Urinary bladder (tissue), 4 donors: ENCODE data around the gene MPZ. TPM values are rescaled to one million over a fixed set of nuclear protein-coding genes. Genes with fewer than 3 reads are reported as not detected.
"Not testable (repeated sequence)": the region's sequence is repeated elsewhere in the genome, so short reads cannot be mapped to it uniquely, and the experiment has no call there.

Experiments used
- DNase-seq: peaks from one replicate; pipeline ENCODE4 v3.0.0-alpha.2; 2015; ENCODE audit errors: extremely low spot score
- H3K27ac ChIP-seq: one replicate; pipeline ENCODE4 v1.5.1; 2013; ENCODE audit warnings: low read depth, mild to moderate bottlenecking, moderate library complexity
- H3K36me3 ChIP-seq: one replicate; pipeline ENCODE4 v1.6.1; 2013; ENCODE audit warnings: mild to moderate bottlenecking, moderate library complexity; ENCODE audit not compliant: insufficient read depth
- H3K4me1 ChIP-seq: one replicate; pipeline ENCODE4 v1.6.1; 2013; ENCODE audit warnings: mild to moderate bottlenecking, moderate library complexity; ENCODE audit not compliant: insufficient read depth
- H3K4me3 ChIP-seq: one replicate; pipeline ENCODE4 v1.5.1; 2013; ENCODE audit warnings: low read depth, low read length
- WGBS: extraction: QIAGEN DNeasy Blood & Tissue Kit; methylation state at CpG from one replicate; pipeline ENCODE4 v1.1.7; 2013; 5-methylcytosine and 5-hydroxymethylcytosine counted together
- polyA plus RNA-seq: library from polyadenylated mRNA; stranded (reverse); fragments of 200-250 nt; gene quantifications from one replicate; pipeline ENCODE4 v1.2.3, GENCODE V29; 2013
- total RNA-seq: library from RNA; depleted of rRNA; stranded (reverse); fragments of >200 nt; gene quantifications from one replicate; pipeline ENCODE4 v1.2.3, GENCODE V29; 2014
- donor health status: healthy with polysubstance abuse.
- donor health status: healthy.

MPZ gene
- total RNA-seq (27.1 TPM), polyA plus RNA-seq (10.2 TPM)

GRCh38 chr1:161309868-161310267 lies at the start of gene MPZ:
Gene MPZ (minus strand): TSS chr1:161309968. CDS start chr1:161309905, 63 bp downstream.
- Histone ChIP-seq H3K36me3 (no peaks in the 10 kb centered on the region), H3K27ac (no peak within 1 kb of the TSS), H3K4me3 (no peak within 1 kb of the TSS), H3K4me1 (peaks cover under 1% of the 10 kb centered on the region)
- 52% methylated on average over 2 of the region's 2 CpGs for WGBS
- DNase-seq = no peak

GRCh38 chr1:161359291-161359690 lies 49.5 kb upstream of the MPZ start:
- no peak overlapping the region for H3K27ac ChIP-seq
- no peak for DNase-seq

GRCh38 chr1:161357073-161357472 lies 47.3 kb upstream of the MPZ start:
- DNase-seq = no peak
- WGBS = 98% methylated on average over 8 of the region's 8 CpGs
- H3K4me3 ChIP-seq = no peak overlapping the region
- H3K36me3 ChIP-seq = no peaks in the 10 kb centered on the region
- H3K4me1 ChIP-seq = no peaks in the 10 kb centered on the region
- no peak overlapping the region for H3K27ac ChIP-seq

More at GRCh38 chr1:161359291-161359690, 49.5 kb upstream of the MPZ start:
- H3K4me1 ChIP-seq = no peaks in the 10 kb centered on the region
- H3K36me3 ChIP-seq = no peaks in the 10 kb centered on the region
- no peak overlapping the region for H3K4me3 ChIP-seq

GRCh38 chr1:161351482-161351881 lies 41.7 kb upstream of the MPZ start:
- Histone ChIP-seq H3K4me3 (no peak overlapping the region), H3K36me3 (no peaks in the 10 kb centered on the region), H3K27ac (no peak overlapping the region), H3K4me1 (no peaks in the 10 kb centered on the region)
- 59% methylated on average over 1 of the region's 1 CpG for WGBS
- no peak for DNase-seq

GRCh38 chr1:161350671-161351070 lies 40.9 kb upstream of the MPZ start:
- no peak for DNase-seq
- WGBS = 85% methylated on average over 1 of the region's 1 CpG
- H3K4me3 ChIP-seq = no peak overlapping the region
- H3K4me1 ChIP-seq = no peaks in the 10 kb centered on the region
- H3K27ac ChIP-seq = no peak overlapping the region
- H3K36me3 ChIP-seq = no peaks in the 10 kb centered on the region

GRCh38 chr1:161342821-161343220 lies 33.1 kb upstream of the MPZ start:
- WGBS = 92% methylated on average over 5 of the region's 5 CpGs
- DNase-seq = no peak
- H3K4me1 ChIP-seq = no peaks in the 10 kb centered on the region
- no peak overlapping the region for H3K27ac ChIP-seq
- H3K4me3 ChIP-seq = no peak overlapping the region
- H3K36me3 ChIP-seq = peaks cover 3% of the 10 kb centered on the region

- Histone ChIP-seq H3K4me1 (no peaks in the 10 kb centered on the region), H3K27ac (no peak overlapping the region), H3K4me3 (no peak overlapping the region), H3K36me3 (peaks cover 3% of the 10 kb centered on the region)
- DNase-seq = no peak
- 100% methylated on average over 2 of the region's 2 CpGs for WGBS
These were observed 32.4 kb upstream of the MPZ start for GRCh38 chr1:161342177-161342576.

GRCh38 chr1:161335796-161336195 lies 26.0 kb upstream of the MPZ start:
- H3K36me3 ChIP-seq = no peaks in the 10 kb centered on the region
- 72% methylated on average over 3 of the region's 3 CpGs for WGBS

GRCh38 chr1:161333166-161333565 lies 23.4 kb upstream of the MPZ start:
- 95% methylated on average over 9 of the region's 9 CpGs for WGBS
- Histone ChIP-seq H3K36me3 (peaks cover 2% of the 10 kb centered on the region), H3K4me3 (no peak overlapping the region), H3K27ac (no peak overlapping the region), H3K4me1 (no peaks in the 10 kb centered on the region)
- DNase-seq = no peak

More at GRCh38 chr1:161335796-161336195, 26.0 kb upstream of the MPZ start:
- no peak for DNase-seq
- Histone ChIP-seq H3K4me1 (no peaks in the 10 kb centered on the region), H3K27ac (no peak overlapping the region), H3K4me3 (no peak overlapping the region)

GRCh38 chr1:161330346-161330745 lies 20.6 kb upstream of the MPZ start:
- Histone ChIP-seq H3K4me1 (no peaks in the 10 kb centered on the region), H3K27ac (no peak overlapping the region), H3K4me3 (no peak overlapping the region), H3K36me3 (peaks cover 2% of the 10 kb centered on the region)
- 93% methylated on average over 4 of the region's 4 CpGs for WGBS
- DNase-seq = no peak

GRCh38 chr1:161324020-161324419 lies 14.3 kb upstream of the MPZ start:
- DNase-seq = no peak
- H3K36me3 ChIP-seq = peaks cover 2% of the 10 kb centered on the region
- WGBS = 75% methylated on average over 4 of the region's 4 CpGs
- no peaks in the 10 kb centered on the region for H3K4me1 ChIP-seq
- H3K4me3 ChIP-seq = no peak overlapping the region
- no peak overlapping the region for H3K27ac ChIP-seq

- H3K27ac ChIP-seq, H3K4me3 ChIP-seq, H3K4me1 ChIP-seq, DNase-seq, H3K36me3 ChIP-seq: not testable (repeated sequence)
- WGBS = 70% methylated on average over 17 of the region's 17 CpGs
These were observed 6.3 kb upstream of the MPZ start for GRCh38 chr1:161315841-161316674.

GRCh38 chr1:161314201-161314981 lies 4.6 kb upstream of the MPZ start, which contains the start of gene SDHC:
Gene SDHC (plus strand): TSS chr1:161314381. CDS start chr1:161314406, 25 bp downstream.
- Histone ChIP-seq H3K36me3 (no peaks in the 10 kb centered on the region), H3K4me3 (peak within 1 kb of the TSS; percentile 73), H3K4me1 (no peaks in the 10 kb centered on the region), H3K27ac (peak within 1 kb of the TSS; percentile 85)
- peak; percentile 71 for DNase-seq
- under 1% methylated on average over 45 of the region's 45 CpGs for WGBS
